Measurements from ENCODE around the gene SRGAP1. TPM values are rescaled to one million over a fixed set of nuclear protein-coding genes. Genes with fewer than 3 reads are reported as not detected.

SRGAP1 gene
- total and polyA plus RNA-seq, 2 of the 8 experiments (the other 6 are each of a cell fraction or from before 2014, with no cell fraction given) = 3.2 to 7.3 TPM

DNA sequence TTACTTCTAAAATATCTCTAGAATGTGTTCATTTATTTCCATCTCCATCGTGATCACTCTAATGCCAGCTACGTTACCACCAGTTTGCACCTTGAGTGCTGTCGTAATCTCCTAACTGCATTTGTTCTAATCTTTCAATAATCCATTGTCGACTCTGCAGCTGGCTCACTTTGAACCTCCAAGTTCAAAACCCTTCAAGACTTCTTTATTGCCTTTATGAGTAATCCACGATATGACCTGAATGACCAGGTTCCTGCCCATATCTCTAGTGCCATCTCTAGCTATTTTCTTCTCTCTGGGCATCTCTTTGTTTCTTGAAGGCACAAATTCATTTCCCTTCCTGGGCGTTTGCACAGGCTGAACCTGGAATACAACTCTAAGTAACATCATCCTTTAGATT is 76.7 kb downstream of the SRGAP1 start:
- CTCF ChIA-PET (ENCODE audit: partially characterized antibody) = interaction anchor here (0.6 to 1.0 kb wide), 2 partner anchors 10 to 269 kb away, joined by 3 read pairs; no protein-coding TSS in a partner anchor
- WGBS, 2 experiments (ENCODE audit: extremely low coverage in 1 of 2, insufficient coverage in 1 of 2, insufficient read length in 1 of 2, insufficient replicate concordance in 2 of 2, low coverage in 1 of 2, low lambda C conversion rate in 2 of 2, missing lambda C conversion rate in 1 of 2) = 79% methylated on average over 6 of the region's 6 CpGs; no CpG with 5 or more reads in 1 of the 2 experiments
- Histone ChIP-seq H3K4me1 (replicated peaks in 1 of 4; ENCODE audit: control insufficient read depth in 3 of 4, insufficient read depth in 4 of 4, low read length in 3 of 4) (peaks cover 0 to 4% (median 2%) of the 10 kb centered on the region in 4 experiments; a peak in 2 of 7 replicates), H3K56ac (replicated peaks; ENCODE audit: insufficient read length, low read depth, low read length) (no peak overlapping the region), H3K27ac (ENCODE audit: low read depth, low read length) (no peak overlapping the region), H3K9ac (replicated peaks in 1 of 4; ENCODE audit: extremely low read depth in 1 of 4, low read depth in 3 of 4, low read length in 3 of 4) (no peak overlapping the region), H3K4me2 (ENCODE audit: insufficient read depth in 1 of 2, low read depth in 2 of 2, low read length in 2 of 2) (no peak overlapping the region), H3K18ac (ENCODE audit: extremely low read depth, low read length) (no peak overlapping the region), H2BK12ac (ENCODE audit: low read depth, low read length) (no peak overlapping the region), H3K23me2 (ENCODE audit: low read depth, low read length) (no peaks in the 10 kb centered on the region), H2AFZ (ENCODE audit: low read length) (no peak overlapping the region), H4K91ac (replicated peaks; ENCODE audit: insufficient read length, low read length) (no peak overlapping the region), H3K79me2 (ENCODE audit: control insufficient read depth in 1 of 2, insufficient read depth in 2 of 2, low read length in 2 of 2) (no peaks in the 10 kb centered on the region; a peak in 1 of 4 replicates), H3K36me3 (ENCODE audit: control insufficient read depth in 2 of 4, insufficient read depth in 4 of 4, low read length in 3 of 4) (no peaks in the 10 kb centered on the region), H2BK15ac (ENCODE audit: low read length) (no peak overlapping the region), H3K14ac (ENCODE audit: insufficient read length) (no peak overlapping the region), H3K27me3 (replicated peaks in 1 of 4; ENCODE audit: control insufficient read depth in 3 of 4, extremely low read depth in 1 of 4, insufficient read depth in 3 of 4, low read length in 3 of 4) (no peaks in the 10 kb centered on the region), H3K79me1 (ENCODE audit: low read depth, low read length) (no peaks in the 10 kb centered on the region), H3K23ac (ENCODE audit: insufficient read length) (no peak overlapping the region), H3K9me3 (ENCODE audit: insufficient read depth in 2 of 2, low read depth in 1 of 2, low read length in 1 of 2) (no peaks in the 10 kb centered on the region), H3K4ac (replicated peaks; ENCODE audit: insufficient read length, low read depth, low read length) (no peak overlapping the region), H3K4me3 (ENCODE audit: extremely low read depth in 1 of 4, insufficient read depth in 2 of 4, low read depth in 3 of 4, low read length in 4 of 4) (no peak overlapping the region), H4K20me1 (replicated peaks in 1 of 2; ENCODE audit: control insufficient read depth in 1 of 2, insufficient read depth in 2 of 2, low read length in 2 of 2) (no peaks in the 10 kb centered on the region), H4K5ac (ENCODE audit: insufficient read length, low read depth, low read length) (no peak overlapping the region), H4K8ac (ENCODE audit: extremely low read depth, insufficient read depth, low read length) (no peak overlapping the region), H2BK120ac (replicated peaks; ENCODE audit: low read depth, low read length) (no peak overlapping the region), H2AK5ac (ENCODE audit: low read depth, low read length) (no peak overlapping the region), H2BK20ac (ENCODE audit: low read length) (no peak overlapping the region), H2BK5ac (ENCODE audit: low read depth, low read length) (no peak overlapping the region)
- FAIRE-seq (no peak), DNase-seq (ENCODE audit: low read depth in 1 of 2, low spot score in 2 of 2) (no peak)
- POLR2A ChIA-PET (ENCODE audit: partially characterized antibody) = interaction anchor here (0.7 kb wide), 1 partner anchor 33 kb away, joined by 3 read pairs; no protein-coding TSS in a partner anchor
- no peak for TF ChIP-seq JUN (IDR thresholded peaks at IDR 0.05; ENCODE audit: low read depth, low read length)
- TF ChIP-seq POU5F1 (IDR thresholded peaks at IDR 0.05; ENCODE audit: low read depth, low read length) = no peak
- no peak for TF ChIP-seq JUND (IDR thresholded peaks at IDR 0.05; ENCODE audit: low read length)
- no peak for TF ChIP-seq GABPA (IDR thresholded peaks at IDR 0.05; ENCODE audit: borderline replicate concordance, insufficient read depth, low read length)
